Gastrocnemius medialis (tissue), 4 donors: ENCODE data around the gene SEMA3G.

Experiments
- POLR2A ChIP-seq, 2 donors: fragments of 450-650 bp; IDR thresholded peaks; one replicate each; pipeline ENCODE4 v1.6.1; 2017; ENCODE audit warnings: antibody characterized with exemption in 2 of 2, mild to moderate bottlenecking in 2 of 2, moderate library complexity in 2 of 2
- TF ChIP-seq, protein P1 (sequence below), 5 experiments: fragments of 450-650 bp in 3 of 5; fragments of 200-600 bp in 2 of 5; sonication (generic) in 2 of 5; IDR thresholded peaks in 4 of 5; conservative IDR thresholded peaks in 1 of 5; 1 replicate in 4 of 5; 2 replicates in 1 of 5; pipeline ENCODE4 v1.5.1; 2016 to 2019; ENCODE audit warnings: antibody characterized with exemption in 5 of 5, mild to moderate bottlenecking in 3 of 5, moderate library complexity in 3 of 5

DNA sequence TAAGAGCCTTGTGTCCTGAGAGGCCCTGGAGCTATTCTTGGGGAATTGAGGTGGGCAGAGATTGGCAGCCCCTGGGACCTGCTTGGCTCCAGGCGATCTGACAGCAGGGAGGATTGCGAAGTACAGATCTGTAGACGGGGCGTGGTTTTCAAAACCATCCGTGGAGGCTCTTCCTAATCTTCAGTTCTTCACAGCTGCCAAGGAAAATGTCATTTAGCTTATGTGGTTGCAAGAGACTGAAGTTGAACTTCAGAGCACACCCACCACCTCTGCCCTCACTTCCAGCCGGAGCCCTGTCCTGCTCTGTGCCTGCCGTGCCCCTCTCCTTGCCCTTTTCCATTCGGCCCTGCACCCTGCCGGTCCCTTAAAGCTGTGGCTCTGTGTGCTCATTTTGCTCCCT is 23.4 kb upstream of the SEMA3G start:
- TF ChIP-seq, protein P1, sequence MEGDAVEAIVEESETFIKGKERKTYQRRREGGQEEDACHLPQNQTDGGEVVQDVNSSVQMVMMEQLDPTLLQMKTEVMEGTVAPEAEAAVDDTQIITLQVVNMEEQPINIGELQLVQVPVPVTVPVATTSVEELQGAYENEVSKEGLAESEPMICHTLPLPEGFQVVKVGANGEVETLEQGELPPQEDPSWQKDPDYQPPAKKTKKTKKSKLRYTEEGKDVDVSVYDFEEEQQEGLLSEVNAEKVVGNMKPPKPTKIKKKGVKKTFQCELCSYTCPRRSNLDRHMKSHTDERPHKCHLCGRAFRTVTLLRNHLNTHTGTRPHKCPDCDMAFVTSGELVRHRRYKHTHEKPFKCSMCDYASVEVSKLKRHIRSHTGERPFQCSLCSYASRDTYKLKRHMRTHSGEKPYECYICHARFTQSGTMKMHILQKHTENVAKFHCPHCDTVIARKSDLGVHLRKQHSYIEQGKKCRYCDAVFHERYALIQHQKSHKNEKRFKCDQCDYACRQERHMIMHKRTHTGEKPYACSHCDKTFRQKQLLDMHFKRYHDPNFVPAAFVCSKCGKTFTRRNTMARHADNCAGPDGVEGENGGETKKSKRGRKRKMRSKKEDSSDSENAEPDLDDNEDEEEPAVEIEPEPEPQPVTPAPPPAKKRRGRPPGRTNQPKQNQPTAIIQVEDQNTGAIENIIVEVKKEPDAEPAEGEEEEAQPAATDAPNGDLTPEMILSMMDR (IDR thresholded peaks at IDR 0.05 in 4 of 5, conservative IDR thresholded peaks at IDR 0.05 in 1 of 5) = no peak
- peak in 1 of 2 donors; percentile 53 for TF ChIP-seq POLR2A (IDR thresholded peaks at IDR 0.05)
